Astrocyte (in vitro differentiated cells and primary cell): ENCODE data around the gene SH3TC2. TPM values are rescaled to one million over a fixed set of nuclear protein-coding genes. Genes with fewer than 3 reads are reported as not detected.

Source experiments
- DNase-seq: peaks from one replicate; pipeline ENCODE4 v3.0.0-alpha.2; 2010; ENCODE audit warnings: low read depth
- FAIRE-seq: peaks from 2 replicates; lab custom pipeline; 2011; peaks lifted over from hg19 to GRCh38; lab: Jason Lieb, UNC
- H2AFZ ChIP-seq: 2 replicates; pipeline ENCODE4 v1.6.0; 2012; ENCODE audit warnings: low read depth, low read length, inconsistent platforms
- H3K27ac ChIP-seq: 2 replicates; pipeline ENCODE4 v1.5.1; 2011; ENCODE audit warnings: low read depth, low read length, inconsistent platforms
- H3K27me3 ChIP-seq: 2 replicates; pipeline ENCODE4 v1.6.0; 2011; ENCODE audit warnings: low read length, inconsistent platforms; ENCODE audit not compliant: insufficient read depth
- H3K36me3 ChIP-seq: 2 replicates; pipeline ENCODE4 v1.5.1; 2011; ENCODE audit warnings: low read length, inconsistent platforms; ENCODE audit not compliant: insufficient read depth
- H3K4me1 ChIP-seq: 2 replicates; pipeline ENCODE4 v1.5.1; 2011; ENCODE audit warnings: low read length, inconsistent platforms; ENCODE audit not compliant: insufficient read depth
- H3K4me2 ChIP-seq: 2 replicates; pipeline ENCODE4 v1.6.0; 2012; ENCODE audit warnings: low read length, inconsistent platforms
- H3K4me3 ChIP-seq: 2 replicates; pipeline ENCODE4 v1.5.1; 2011; ENCODE audit warnings: low read depth, mild to moderate bottlenecking, low read length, inconsistent platforms; ENCODE audit not compliant: insufficient read depth
- H3K79me2 ChIP-seq: 2 replicates; pipeline ENCODE4 v1.6.0; 2012; ENCODE audit warnings: mild to moderate bottlenecking, low read length, inconsistent platforms; ENCODE audit not compliant: insufficient read depth
- H3K9ac ChIP-seq: 2 replicates; pipeline ENCODE4 v1.6.0; 2012; ENCODE audit warnings: mild to moderate bottlenecking, low read length, inconsistent platforms
- H3K9me3 ChIP-seq: 2 replicates; pipeline ENCODE4 v1.5.1; 2012; ENCODE audit warnings: low read depth, mild to moderate bottlenecking, low read length, inconsistent platforms; ENCODE audit not compliant: insufficient read depth
- H4K20me1 ChIP-seq: 2 replicates; pipeline ENCODE4 v1.6.0; 2012; ENCODE audit warnings: low read length, inconsistent platforms; ENCODE audit not compliant: insufficient read depth
- H3K27ac Mint-ChIP-seq: one replicate; pipeline ENCODE4 v1.8.0; 2021; ENCODE audit warnings: mild to moderate bottlenecking, mixed read lengths; ENCODE audit not compliant: unreplicated experiment
- H3K27me3 Mint-ChIP-seq: one replicate; pipeline ENCODE4 v1.8.0; 2021; ENCODE audit warnings: low read depth, mixed read lengths; ENCODE audit not compliant: unreplicated experiment
- H3K36me3 Mint-ChIP-seq: one replicate; pipeline ENCODE4 v1.8.0; 2021; ENCODE audit warnings: low read depth, mixed read lengths; ENCODE audit not compliant: unreplicated experiment
- H3K4me1 Mint-ChIP-seq: one replicate; pipeline ENCODE4 v1.8.0; 2021; ENCODE audit warnings: low read depth, mixed read lengths; ENCODE audit not compliant: unreplicated experiment
- H3K4me3 Mint-ChIP-seq: one replicate; pipeline ENCODE4 v1.8.0; 2021; ENCODE audit warnings: mild to moderate bottlenecking, moderate library complexity, mixed read lengths; ENCODE audit not compliant: unreplicated experiment
- H3K9me3 Mint-ChIP-seq: one replicate; pipeline ENCODE4 v1.8.0; 2021; ENCODE audit warnings: mild to moderate bottlenecking, mixed read lengths; ENCODE audit not compliant: unreplicated experiment
- CTCF ChIP-seq: IDR thresholded peaks from 2 replicates; pipeline ENCODE4 v1.5.1; 2011; ENCODE audit warnings: low read depth, mild to moderate bottlenecking, inconsistent platforms, low read length, moderate library complexity; ENCODE audit not compliant: insufficient read depth
- EZH2 ChIP-seq: IDR thresholded peaks from 2 replicates; pipeline ENCODE4 v1.6.1; 2012; ENCODE audit warnings: mild to moderate bottlenecking, low read length, inconsistent platforms; ENCODE audit not compliant: insufficient read depth
- microRNA-seq: library from miRNA; unstranded; fragments of <30 nt; microRNA quantifications from one replicate; pipeline ENCODE4 v1.2.0, GENCODE V29; 2020
- total RNA-seq: library from RNA; stranded (reverse); gene quantifications from 2 replicates; pipeline ENCODE4 v1.2.1, GENCODE V29; 2021

The SH3TC2 gene
- total RNA-seq, 1 donor from 2014 or later, result 2.6 TPM

DNA sequence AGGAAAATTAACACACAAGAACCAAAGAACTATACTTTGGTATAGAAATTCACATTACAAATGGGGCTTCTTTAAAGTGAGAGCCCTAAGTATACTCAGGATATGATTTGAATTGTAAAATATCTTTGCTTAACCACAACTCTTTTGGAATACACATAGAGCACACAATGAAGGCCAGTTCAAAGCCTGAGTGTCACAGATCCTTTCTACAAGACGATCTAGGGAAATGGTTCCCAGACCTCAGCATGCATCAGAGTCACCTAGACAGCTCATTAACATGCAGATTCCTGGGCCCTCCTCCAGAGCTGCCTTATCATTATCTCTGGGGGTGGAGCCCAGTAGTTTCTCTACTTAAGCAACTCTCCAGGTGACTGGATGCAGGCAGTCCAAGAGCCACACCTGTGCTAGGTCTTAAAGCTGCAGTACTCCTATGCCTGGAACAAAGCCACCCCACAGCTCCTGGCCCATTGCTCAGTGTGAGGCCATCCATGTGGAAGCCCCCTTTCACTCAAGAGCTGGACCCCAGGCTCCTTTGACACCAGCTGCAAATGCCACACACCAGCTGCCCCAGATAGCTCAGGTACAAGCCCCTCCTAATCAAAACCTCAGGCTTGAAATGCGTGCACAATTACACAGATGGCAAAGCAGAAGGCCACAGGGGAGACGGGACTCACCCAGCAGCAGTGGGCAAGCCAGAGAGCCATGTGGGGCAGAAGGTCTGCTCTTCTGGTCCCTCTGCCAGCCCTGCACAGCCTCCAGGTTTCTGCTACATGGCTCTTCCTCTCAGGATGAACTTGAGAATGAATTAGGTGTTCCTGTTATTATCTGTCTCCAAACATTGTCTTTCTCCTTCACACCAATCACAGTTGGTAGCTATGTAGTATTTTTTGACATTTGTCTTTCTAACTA is 106.1 kb downstream of the SH3TC2 start:
- H3K4me1 ChIP-seq, result no peaks in the 10 kb centered on the region
- DNase-seq (no peak), FAIRE-seq (no peak)
- TF ChIP-seq EZH2 (no peak), CTCF (no peak)
- H3K27ac Mint-ChIP-seq, result no peak overlapping the region
- H3K4me2 ChIP-seq, result no peak overlapping the region
- no peak overlapping the region for H2AFZ ChIP-seq
- peaks cover 2% of the 10 kb centered on the region for H3K9me3 Mint-ChIP-seq
- H3K9ac ChIP-seq, result no peak overlapping the region
- H3K27me3 Mint-ChIP-seq, result peaks cover 10% of the 10 kb centered on the region
- H3K4me3 Mint-ChIP-seq, result no peak overlapping the region
- H3K36me3 ChIP-seq, result no peaks in the 10 kb centered on the region
- H3K4me1 Mint-ChIP-seq, result no peaks in the 10 kb centered on the region
- H3K36me3 Mint-ChIP-seq, result no peaks in the 10 kb centered on the region
- no peak overlapping the region for H3K27ac ChIP-seq
- peaks cover 3% of the 10 kb centered on the region for H3K27me3 ChIP-seq
- no peaks in the 10 kb centered on the region for H3K79me2 ChIP-seq
- H4K20me1 ChIP-seq, result no peaks in the 10 kb centered on the region
- no peaks in the 10 kb centered on the region for H3K9me3 ChIP-seq
- no peak overlapping the region for H3K4me3 ChIP-seq

Small RNAs within 50 kb of the gene (microRNA-seq; reads per million reads assigned to microRNA genes)
- 27.9 reads per million, percentile 51 among the genes with 10 or more reads in this experiment for gene MIR584

Other genes starting within 250 kb of the SH3TC2 start
- 0.62 and 0.64 TPM in 2 replicates for gene ADRB2, start 236.5 kb downstream of the SH3TC2 start, total RNA-seq
- gene ABLIM3, start 78.4 kb upstream of the SH3TC2 start, total RNA-seq, result 3.9 and 6.4 TPM in 2 replicates
- 7.6 and 8.3 TPM in 2 replicates for gene AFAP1L1, start 208.8 kb upstream of the SH3TC2 start, total RNA-seq